ENCODE data around the gene FOXC2.
"Not testable (repeated sequence)": the region's sequence is repeated elsewhere in the genome, so short reads cannot be mapped to it uniquely, and the experiment has no call there.

FOXC2 gene

DNA sequence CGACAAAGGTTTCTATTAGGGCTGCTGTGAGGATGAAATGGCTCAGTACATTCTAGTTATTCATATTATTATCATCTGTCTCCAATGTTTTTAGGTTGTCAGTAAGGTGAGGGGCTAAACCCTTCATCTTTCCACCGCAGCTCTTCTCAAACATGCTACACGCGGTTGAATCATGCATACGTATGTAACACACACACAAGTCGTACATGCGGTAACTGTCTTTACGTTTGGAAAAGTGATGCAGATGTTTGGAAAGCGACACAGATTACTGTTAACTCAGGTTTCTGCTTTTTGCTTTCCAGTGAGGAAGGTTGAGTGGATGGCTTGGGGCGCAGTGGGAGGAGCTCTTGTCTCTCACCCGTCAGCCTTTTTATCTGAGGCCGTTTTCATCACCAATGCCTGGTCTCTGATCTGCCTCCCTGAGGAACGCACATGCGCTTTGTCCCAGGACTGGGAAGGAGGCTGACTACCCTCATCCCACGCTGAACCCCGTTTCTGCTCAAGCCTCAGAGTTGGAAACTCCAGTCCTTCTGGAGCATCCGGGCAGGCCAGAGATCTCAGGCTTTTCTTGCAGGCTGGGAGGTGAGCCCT is 8.6 kb downstream of the FOXC2 start:
- DNase-seq, result no peak

DNA sequence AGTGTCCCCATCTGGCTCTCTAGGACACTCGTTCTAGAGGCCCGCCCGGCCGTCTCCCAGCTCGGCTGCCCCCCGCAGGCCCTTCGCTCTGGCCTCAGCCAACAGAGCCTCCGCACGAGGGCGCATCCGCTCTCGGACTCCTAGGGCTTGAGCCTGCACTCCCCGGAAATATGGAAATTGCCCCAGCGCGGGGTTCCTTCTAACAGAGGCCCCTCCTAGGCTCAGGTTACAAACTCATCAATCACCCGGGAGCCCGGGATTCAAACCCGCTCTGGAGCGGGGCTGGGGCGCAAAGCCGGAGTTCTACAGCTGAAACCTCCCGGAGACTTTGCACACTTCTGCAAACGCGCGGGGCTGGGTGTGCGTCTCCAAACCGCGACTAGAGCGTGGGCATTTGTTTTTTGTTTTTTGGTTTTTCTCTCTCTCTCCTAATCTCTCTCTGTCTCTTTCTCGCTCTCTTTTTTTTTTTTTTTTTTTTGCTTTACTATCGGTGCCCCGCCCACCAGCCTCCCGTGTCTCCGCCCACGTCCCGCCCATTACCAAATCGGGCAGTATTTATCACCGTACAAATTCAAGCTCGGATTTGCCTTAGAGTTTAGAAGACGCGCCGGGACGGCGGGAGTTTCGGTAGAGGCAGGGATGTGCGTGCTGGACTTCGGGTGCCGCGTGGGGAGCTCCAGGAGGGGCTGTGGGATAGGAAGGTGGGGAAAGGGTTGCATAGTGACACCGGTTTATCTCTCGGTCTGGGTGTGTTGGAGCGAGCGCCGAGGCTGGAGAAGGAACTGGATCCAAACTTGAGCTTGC is 9.3 kb downstream of the FOXC2 start:
- DNase-seq, result no peak

- no peak for DNase-seq
Measured at GRCh38 chr16:86576591-86577313, 10.1 kb downstream of the FOXC2 start.

GRCh38 chr16:86577314-86577971 is 10.8 kb downstream of the FOXC2 start:
- DNase-seq, result no peak

DNA sequence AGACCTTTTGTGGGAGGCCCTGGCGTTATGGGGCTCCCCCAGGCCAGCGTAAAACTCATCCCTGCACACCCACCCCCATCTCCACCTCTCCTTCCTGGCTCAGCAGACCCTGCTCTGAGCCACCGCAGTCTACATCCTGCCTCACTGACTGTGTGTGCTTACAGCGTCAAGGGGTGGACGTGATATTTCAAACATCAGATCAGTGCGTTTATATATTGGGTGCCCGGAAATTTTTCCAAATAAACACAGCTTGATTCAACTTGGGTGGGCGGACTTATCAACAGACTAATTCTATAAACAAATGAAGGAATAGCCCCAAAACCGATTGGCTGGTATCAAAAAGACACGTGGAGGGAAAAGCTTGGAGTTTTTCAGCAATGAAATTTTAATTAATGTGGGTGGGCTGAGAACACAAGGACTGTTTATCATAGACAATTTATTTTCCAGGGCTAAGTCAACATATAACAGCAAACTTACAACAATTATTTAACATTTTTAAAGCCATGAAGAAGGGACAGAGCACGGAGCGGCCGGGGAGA is 11.5 kb downstream of the FOXC2 start, which contains the start of gene FOXL1:
FOXL1 (plus strand) TSS at position 489 of the 539 bp plus-strand sequence. CDS start 175 bp downstream, outside the sequence.
- no peak for DNase-seq

- no peak for DNase-seq
Measured at GRCh38 chr16:86578611-86579267, 12.1 kb downstream of the FOXC2 start.

DNA sequence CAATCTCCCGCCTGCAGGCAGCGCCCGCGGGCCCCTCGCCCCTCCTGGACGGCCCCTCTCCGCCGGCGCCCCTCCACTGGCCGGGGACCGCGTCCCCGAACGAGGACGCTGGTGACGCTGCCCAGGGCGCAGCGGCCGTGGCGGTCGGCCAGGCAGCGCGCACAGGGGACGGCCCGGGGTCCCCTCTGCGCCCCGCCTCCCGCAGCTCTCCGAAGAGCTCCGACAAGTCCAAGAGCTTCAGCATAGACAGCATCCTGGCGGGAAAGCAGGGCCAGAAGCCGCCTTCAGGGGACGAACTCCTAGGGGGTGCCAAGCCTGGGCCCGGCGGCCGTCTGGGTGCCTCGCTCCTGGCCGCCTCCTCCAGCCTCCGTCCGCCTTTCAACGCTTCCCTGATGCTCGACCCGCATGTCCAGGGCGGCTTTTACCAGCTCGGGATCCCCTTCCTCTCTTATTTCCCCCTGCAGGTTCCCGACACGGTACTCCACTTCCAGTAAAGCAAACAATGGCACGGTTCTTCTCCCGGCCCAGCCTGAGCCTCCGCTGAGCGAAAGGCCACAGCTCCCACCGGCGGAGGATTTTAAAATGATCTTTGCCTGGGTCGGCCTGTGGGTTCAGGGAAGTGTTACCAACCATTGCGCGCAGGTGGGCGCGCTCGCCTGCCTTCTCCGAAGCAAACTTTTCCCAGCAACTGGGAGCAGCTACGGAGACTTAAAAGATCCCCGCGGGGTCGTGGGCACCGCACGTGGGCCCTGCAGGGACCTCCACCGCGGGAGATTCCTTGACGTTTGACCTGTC is 12.8 kb downstream of the FOXC2 start:
- DNase-seq, result no peak

DNA sequence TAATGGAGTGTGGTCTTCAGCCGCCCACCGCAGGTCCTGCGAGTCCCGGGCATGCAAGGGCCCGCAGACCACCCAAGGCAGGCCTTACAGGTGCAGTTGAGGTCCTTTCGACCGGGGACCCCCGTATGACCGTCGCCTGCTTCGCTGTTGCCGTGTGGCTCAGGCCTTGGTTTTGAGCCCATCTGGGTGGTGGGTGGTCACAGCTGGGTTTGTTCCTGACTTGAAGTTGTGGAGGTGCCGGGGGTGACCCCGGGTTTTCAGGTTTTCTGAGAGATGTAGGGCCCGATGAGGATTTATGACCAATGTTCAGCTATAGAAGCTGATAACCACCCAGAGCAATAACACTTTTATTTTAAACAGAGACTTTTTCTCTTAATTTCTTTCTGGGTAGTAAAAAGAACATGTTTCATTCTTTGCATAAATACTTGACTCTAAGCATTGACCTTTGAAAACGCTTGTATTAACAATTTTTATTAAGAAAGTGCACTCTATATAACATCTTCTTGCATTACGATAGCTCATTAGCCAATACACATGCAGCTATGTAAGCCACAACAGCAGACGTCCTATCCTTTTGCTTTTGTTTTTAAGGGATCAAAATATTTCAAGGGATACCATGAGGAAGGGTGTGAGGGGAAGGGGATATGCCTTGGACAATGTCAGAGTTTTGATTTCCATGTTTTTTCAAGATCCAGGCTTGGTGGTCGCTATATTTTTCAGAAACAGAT is 13.6 kb downstream of the FOXC2 start:
- no peak for DNase-seq

DNA sequence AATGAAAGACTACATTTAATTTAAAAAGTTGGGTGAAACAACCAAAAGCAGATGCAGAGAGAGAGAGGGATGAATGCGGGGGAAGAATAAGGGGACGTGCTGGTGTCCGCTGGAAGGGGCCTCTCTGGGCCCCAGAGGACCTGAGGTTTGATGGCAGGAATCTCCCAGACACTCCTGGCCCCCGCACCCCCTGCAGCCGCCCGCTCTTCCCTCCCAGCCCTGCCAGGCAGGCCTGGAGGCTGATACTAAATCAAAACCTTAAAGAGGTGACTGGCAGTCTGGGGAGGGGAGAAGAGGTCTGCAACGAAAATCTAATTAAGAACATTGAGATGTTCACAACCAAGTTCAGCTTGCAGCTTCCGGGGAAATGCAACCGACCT is 14.2 kb downstream of the FOXC2 start:
- no peak for DNase-seq

DNA sequence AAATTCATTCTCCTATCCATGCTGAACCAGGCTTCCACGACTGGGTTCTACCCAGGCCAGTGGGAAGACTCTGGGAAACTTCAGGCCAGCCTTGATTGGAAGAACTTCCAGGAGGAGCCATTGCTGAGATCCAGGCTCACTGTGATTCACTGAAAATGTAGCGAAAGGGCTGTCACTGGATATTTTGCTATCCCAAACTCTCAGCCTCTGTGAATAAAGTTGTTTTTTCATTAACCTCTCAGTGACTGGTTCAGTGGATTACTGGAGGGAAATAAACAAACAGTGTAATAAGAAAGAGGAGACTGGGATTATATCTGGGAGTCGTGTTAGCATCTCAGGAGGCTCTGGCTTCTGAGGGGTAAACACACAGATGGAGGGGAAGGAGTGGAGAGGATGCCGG is 14.8 kb downstream of the FOXC2 start:
- DNase-seq, result no peak

GRCh38 chr16:86584071-86584685 is 17.5 kb downstream of the FOXC2 start:
- no peak for DNase-seq

DNA sequence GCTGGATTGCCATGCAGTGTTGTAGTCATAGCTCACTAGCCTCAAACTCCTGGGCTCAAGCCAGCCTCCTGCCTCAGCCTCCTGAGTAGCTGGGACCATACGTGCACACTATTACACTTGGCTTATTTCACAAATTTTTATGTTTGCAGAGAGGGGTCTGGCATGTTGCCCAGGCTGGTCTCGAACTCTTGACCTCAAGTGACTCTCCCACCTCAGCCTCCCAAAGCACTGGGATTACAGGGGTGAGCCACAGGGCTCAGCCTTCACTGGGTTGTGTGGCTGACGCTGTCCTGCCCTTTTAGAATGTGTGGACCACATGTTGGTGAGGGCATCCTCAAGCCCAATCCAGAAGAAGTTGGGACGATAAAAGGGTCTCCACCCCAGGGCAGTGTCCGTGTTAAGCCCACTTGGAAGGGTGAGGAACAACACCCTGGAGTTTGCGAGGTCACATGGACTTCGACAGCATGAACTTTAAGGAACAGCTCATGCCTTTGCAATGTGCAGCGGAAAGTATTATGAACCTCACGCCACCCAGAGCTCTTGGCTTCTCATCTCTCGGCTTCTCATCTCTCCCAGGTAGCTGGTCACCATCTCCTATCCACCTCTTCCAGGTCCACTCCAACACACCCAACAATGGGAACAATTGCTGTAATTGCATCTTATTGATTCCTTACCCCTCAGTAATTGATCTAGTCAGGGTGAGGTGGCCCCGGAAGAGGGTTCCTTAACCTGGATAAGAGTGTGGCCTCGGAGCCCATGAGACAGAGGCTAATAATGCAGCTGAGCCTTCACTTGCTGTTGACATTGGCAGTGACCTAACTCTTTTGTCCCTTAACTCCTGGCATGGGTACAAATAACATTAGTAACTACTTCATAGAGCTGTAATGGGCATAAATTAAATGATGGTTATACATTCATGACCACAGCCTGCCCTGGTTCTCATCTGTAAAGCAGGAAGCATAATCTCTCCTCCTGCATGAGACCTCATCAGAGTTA is 18.4 kb downstream of the FOXC2 start:
- no peak for DNase-seq

- no peak for DNase-seq
Measured at GRCh38 chr16:86585821-86586611, 19.4 kb downstream of the FOXC2 start.

DNA sequence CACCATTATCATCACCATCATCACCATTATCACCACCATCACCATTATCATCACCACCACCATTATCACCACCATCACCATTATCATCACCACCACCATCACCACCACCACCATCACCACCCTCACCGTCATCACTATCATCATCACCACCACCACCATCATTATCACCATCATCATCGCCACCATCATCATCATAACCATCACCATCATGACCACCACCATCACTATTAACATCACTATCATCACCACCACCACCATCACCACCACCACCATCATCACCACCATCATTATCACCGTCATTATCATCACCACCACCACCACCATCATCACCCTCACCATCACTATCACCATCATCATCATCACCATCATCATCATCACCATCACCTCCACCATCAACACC is 20.9 kb downstream of the FOXC2 start:
- DNase-seq, result no peak

DNA sequence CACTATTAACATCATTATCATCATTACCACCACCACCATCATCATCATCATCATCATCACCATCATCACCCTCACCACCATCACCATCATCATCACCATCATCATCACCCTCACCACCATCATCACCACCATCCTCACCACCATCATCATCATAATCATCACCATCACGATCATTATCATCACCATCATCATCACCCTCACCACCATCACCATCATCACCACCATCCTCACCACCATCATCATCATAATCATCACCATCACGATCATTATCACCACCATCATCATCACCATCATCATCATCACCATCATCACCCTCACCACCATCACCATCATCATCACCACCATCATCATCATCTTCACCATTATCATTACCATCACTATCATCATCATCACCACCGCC is 21.3 kb downstream of the FOXC2 start:
- DNase-seq, result not testable (repeated sequence)

- no peak for DNase-seq
Measured at GRCh38 chr16:86590501-86591144, 24.0 kb downstream of the FOXC2 start.

- DNase-seq, result no peak
Measured at GRCh38 chr16:86591270-86591669, 24.6 kb downstream of the FOXC2 start.

Data from NCI-H187 (cell line).